Activated CD8-positive, alpha-beta memory T cell treated with anti-CD3 and anti-CD28 coated beads for 24 hours (primary cell): Measurements from ENCODE around the gene SLC25A30.
"Not testable (repeated sequence)": the region's sequence is repeated elsewhere in the genome, so short reads cannot be mapped to it uniquely, and the experiment has no call there.

ENCODE experiments used
- DNase-seq: peaks from one replicate; pipeline ENCODE4 v3.0.0-alpha.2; 2020

Gene SLC25A30

GRCh38 chr13:45426056-45426841, 8.1 kb upstream of the SLC25A30 start:
- DNase-seq = not testable (repeated sequence)

- no peak for DNase-seq
Observed at GRCh38 chr13:45422731-45423292, 4.6 kb upstream of the SLC25A30 start.

- no peak for DNase-seq
Observed at GRCh38 chr13:45419945-45420344, 1.8 kb upstream of the SLC25A30 start.

- DNase-seq = not testable (repeated sequence)
Observed at GRCh38 chr13:45419389-45419788, 1.2 kb upstream of the SLC25A30 start.

- no peak for DNase-seq
Observed at GRCh38 chr13:45416516-45417128, 1.6 kb downstream of the SLC25A30 start.

GRCh38 chr13:45415112-45415511, 3.1 kb downstream of the SLC25A30 start:
- no peak for DNase-seq

- no peak for DNase-seq
Observed at GRCh38 chr13:45413826-45414307, 4.3 kb downstream of the SLC25A30 start.

- DNase-seq = no peak
Observed at GRCh38 chr13:45412274-45413049, 5.7 kb downstream of the SLC25A30 start.

GRCh38 chr13:45411631-45412030, 6.5 kb downstream of the SLC25A30 start:
- DNase-seq = no peak

- no peak for DNase-seq
Observed at GRCh38 chr13:45411221-45411620, 7.0 kb downstream of the SLC25A30 start.

GRCh38 chr13:45410466-45410865, 7.7 kb downstream of the SLC25A30 start:
- DNase-seq = no peak

GRCh38 chr13:45410001-45410400, 8.2 kb downstream of the SLC25A30 start:
- no peak for DNase-seq

- DNase-seq = peak; percentile 9
Observed at GRCh38 chr13:45406421-45406820, 11.8 kb downstream of the SLC25A30 start.

GRCh38 chr13:45403081-45403480, 15.1 kb downstream of the SLC25A30 start:
- no peak for DNase-seq

GRCh38 chr13:45402641-45403040, 15.5 kb downstream of the SLC25A30 start:
- DNase-seq = no peak

GRCh38 chr13:45401314-45401713, 16.9 kb downstream of the SLC25A30 start:
- DNase-seq = no peak

GRCh38 chr13:45398877-45399276, 19.3 kb downstream of the SLC25A30 start:
- peak; percentile 50 for DNase-seq

- no peak for DNase-seq
Observed at GRCh38 chr13:45396533-45397095, 21.6 kb downstream of the SLC25A30 start.

- no peak for DNase-seq
Observed at GRCh38 chr13:45393941-45394570, 24.1 kb downstream of the SLC25A30 start.

- DNase-seq = no peak
Observed at GRCh38 chr13:45392811-45393210, 25.4 kb downstream of the SLC25A30 start.

- no peak for DNase-seq
Observed at GRCh38 chr13:45391926-45392325, 26.2 kb downstream of the SLC25A30 start.

GRCh38 chr13:45391128-45391527, 27.0 kb downstream of the SLC25A30 start:
- not testable (repeated sequence) for DNase-seq
